Muscle of leg (tissue), 11 donors: ENCODE results near the gene PCDH8. TPM values are rescaled to one million over a fixed set of nuclear protein-coding genes. Genes with fewer than 3 reads are reported as not detected.
A peak's percentile ranks its signal among the peaks of the same experiment; 100 is the strongest.
"Not testable (repeated sequence)": the region's sequence is repeated elsewhere in the genome, so short reads cannot be mapped to it uniquely, and the experiment has no call there.

ENCODE experiments used
- DNase-seq: peaks from one replicate; pipeline ENCODE4 v3.0.0; 2013
- H3K27ac ChIP-seq: one replicate; pipeline ENCODE4 v1.5.1; 2013; ENCODE audit warnings: mild to moderate bottlenecking, low read length, control low read depth
- H3K27me3 ChIP-seq: one replicate; pipeline ENCODE4 v1.6.1; 2013; ENCODE audit warnings: low read length; ENCODE audit not compliant: control insufficient read depth, insufficient read depth
- H3K36me3 ChIP-seq: one replicate; pipeline ENCODE4 v1.6.1; 2013; ENCODE audit warnings: low read length; ENCODE audit not compliant: control insufficient read depth, insufficient read depth
- H3K4me1 ChIP-seq: one replicate; pipeline ENCODE4 v1.6.1; 2013; ENCODE audit warnings: low read length; ENCODE audit not compliant: control insufficient read depth, insufficient read depth
- H3K4me3 ChIP-seq: one replicate; pipeline ENCODE4 v1.5.1; 2013; ENCODE audit warnings: low read length, control low read depth
- H3K9me3 ChIP-seq: replicated peaks from 2 replicates; pipeline ENCODE4 v1.6.1; 2013; ENCODE audit warnings: low read depth, low read length; ENCODE audit not compliant: control insufficient read depth
- WGBS: methylation state at CpG from one replicate; pipeline ENCODE4 v1.1.5; 2013; ENCODE audit warnings: missing lambda C conversion rate; ENCODE audit not compliant: insufficient coverage; 5-methylcytosine and 5-hydroxymethylcytosine counted together
- polyA plus RNA-seq, 8 donors: library from polyadenylated mRNA; unstranded; fragments of 120-200 nt; gene quantifications; one replicate each; pipeline versions ENCODE4 v1.2.1 to v1.2.3, GENCODE V29; 2013; ENCODE audit warnings: inconsistent platforms in 1 of 8, low replicate concordance in 1 of 8; ENCODE audit not compliant: insufficient read length in 8 of 8, insufficient read depth in 1 of 8
- total RNA-seq: library from RNA; stranded (reverse); fragments of 120-200 nt; gene quantifications from one replicate; pipeline ENCODE4 v1.2.4, GENCODE V29; 2013

The PCDH8 gene
- total and polyA plus RNA-seq, 9 donors: 0.44 to 2.2 (median 0.79) TPM

- peak; percentile 73 for DNase-seq
- no peak overlapping the region for H3K4me3 ChIP-seq
- no peaks in the 10 kb centered on the region for H3K36me3 ChIP-seq
- H3K27me3 ChIP-seq: peaks cover 3% of the 10 kb centered on the region
- no peaks in the 10 kb centered on the region for H3K9me3 ChIP-seq
- H3K27ac ChIP-seq: no peak overlapping the region
- 33% methylated on average over 4 of the region's 7 CpGs for WGBS
- H3K4me1 ChIP-seq: no peaks in the 10 kb centered on the region
Measured at GRCh38 chr13:52827839-52828238, 20.6 kb downstream of the PCDH8 start.

DNA sequence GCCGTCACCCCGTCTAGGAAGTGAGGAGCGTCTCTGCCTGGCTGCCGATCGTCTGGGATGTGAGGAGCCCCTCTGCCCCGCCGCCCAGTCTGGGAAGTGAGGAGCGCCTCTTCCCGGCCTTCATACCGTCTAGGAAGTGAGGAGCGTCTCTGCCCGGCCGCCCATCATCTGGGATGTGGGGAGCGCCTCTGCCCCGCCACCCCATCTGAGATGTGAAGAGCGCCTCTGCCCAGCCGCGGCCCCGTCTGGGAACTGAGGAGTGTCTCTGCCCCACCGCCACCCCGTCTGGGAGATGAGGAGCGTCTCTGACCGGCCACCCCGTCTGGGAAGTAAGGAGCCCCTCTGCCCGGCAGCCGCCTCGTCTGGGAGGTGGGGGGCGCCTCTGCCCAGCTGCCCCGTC lies 30.6 kb downstream of the PCDH8 start:
- 99% methylated on average over 15 of the region's 29 CpGs for WGBS
- not testable (repeated sequence) for DNase-seq, H3K4me3 ChIP-seq, H3K4me1 ChIP-seq, H3K27me3 ChIP-seq, H3K27ac ChIP-seq, H3K9me3 ChIP-seq, H3K36me3 ChIP-seq

- H3K4me3 ChIP-seq: no peak overlapping the region
- H3K27ac ChIP-seq: no peak overlapping the region
- H3K36me3 ChIP-seq: no peaks in the 10 kb centered on the region
- H3K9me3 ChIP-seq: no peaks in the 10 kb centered on the region
- no peaks in the 10 kb centered on the region for H3K27me3 ChIP-seq
- DNase-seq: no peak
- H3K4me1 ChIP-seq: peaks cover 2% of the 10 kb centered on the region
- WGBS: 96% methylated on average over 23 of the region's 26 CpGs
Measured at GRCh38 chr13:52815330-52815729, 33.1 kb downstream of the PCDH8 start.

DNA sequence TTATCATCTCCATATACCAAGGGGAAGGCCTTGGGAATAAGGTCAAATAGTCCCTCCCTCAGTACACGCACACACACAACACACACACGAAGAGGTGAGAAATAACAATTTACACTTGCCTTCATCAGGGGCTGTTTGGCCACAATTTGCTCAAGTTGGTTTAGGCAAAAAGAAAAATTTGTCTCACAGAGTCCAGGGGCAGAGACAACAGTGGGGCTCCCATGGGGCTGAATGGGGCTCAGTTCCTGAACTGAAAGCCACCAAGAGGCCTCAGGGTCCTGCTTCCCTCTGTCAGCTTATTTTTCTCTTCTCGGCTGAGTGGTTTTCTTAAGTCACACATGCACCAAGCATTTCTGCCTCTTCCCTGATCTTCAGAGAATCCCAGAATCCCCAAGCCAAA lies 35.5 kb downstream of the PCDH8 start:
- Histone ChIP-seq H3K27me3 (no peaks in the 10 kb centered on the region), H3K4me1 (no peaks in the 10 kb centered on the region), H3K4me3 (no peak overlapping the region), H3K27ac (no peak overlapping the region), H3K9me3 (no peaks in the 10 kb centered on the region), H3K36me3 (no peaks in the 10 kb centered on the region)
- DNase-seq: no peak
- WGBS: no CpG with 5 or more reads among the region's 3 CpGs

DNA sequence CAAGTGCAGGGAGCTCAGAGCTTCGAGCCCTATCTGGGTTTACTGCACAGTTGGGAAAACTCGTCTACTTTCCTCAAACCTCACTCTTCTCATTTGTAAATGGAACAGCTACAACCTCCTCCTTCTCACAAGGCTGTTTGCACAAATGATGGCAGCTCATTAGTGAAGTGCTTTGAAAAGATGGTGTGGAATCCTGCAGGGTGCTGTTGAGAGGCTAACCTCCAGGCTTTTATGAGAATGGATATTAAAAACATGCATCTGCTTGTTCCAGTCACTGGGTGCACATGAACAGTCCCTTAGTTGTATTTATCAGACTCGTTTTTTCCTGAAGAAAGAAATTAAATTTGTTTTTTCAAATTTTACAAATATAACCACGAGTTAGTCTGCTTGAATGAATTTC lies 36.6 kb downstream of the PCDH8 start:
- no peaks in the 10 kb centered on the region for H3K27me3 ChIP-seq
- H3K36me3 ChIP-seq: no peaks in the 10 kb centered on the region
- H3K9me3 ChIP-seq: no peaks in the 10 kb centered on the region
- H3K4me1 ChIP-seq: no peaks in the 10 kb centered on the region
- no peak overlapping the region for H3K4me3 ChIP-seq
- H3K27ac ChIP-seq: no peak overlapping the region
- no peak for DNase-seq
- WGBS: no CpG with 5 or more reads among the region's 4 CpGs

DNA sequence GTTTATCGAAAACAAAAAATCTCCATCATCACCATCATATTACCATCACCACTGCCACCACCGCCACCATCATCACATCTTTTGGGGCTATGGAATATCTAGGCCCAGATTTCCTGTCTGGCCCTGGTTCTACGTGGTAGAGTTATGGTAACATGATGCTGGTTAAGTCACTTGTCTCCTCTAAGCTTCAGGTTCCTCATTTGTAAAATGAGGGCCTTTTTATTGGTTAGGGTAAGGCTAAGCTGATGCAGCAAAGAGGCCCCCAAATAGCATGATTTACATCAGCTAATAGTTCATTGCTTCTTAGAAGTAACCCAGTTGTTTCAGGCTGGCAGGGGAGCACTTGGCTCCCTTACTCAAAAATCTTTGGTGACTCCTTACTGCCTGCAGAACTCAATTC lies 37.9 kb downstream of the PCDH8 start:
- Histone ChIP-seq H3K4me1 (no peaks in the 10 kb centered on the region), H3K27me3 (no peaks in the 10 kb centered on the region), H3K4me3 (no peak overlapping the region), H3K36me3 (no peaks in the 10 kb centered on the region), H3K27ac (no peak overlapping the region), H3K9me3 (no peaks in the 10 kb centered on the region)
- no CpG with 5 or more reads among the region's 3 CpGs for WGBS
- DNase-seq: no peak

DNA sequence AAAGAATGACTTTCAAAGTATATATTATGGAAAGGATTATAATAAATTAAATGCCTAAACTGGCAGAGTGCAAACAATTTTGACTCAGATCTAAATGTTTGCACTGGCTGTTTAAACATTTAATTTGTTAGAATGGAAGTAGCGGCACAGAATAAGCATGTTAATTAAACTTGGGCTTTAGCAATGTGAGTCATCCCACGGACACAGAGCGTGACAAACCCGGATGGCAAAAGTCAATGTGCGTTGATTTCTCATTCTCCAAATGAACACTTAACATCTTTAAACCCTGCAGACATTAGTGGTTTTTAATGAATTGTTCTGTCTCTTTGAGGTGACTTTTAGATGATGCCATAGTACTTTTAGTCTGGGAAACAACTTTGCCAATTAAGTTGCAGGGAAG lies 38.4 kb downstream of the PCDH8 start:
- Histone ChIP-seq H3K9me3 (no peaks in the 10 kb centered on the region), H3K4me1 (no peaks in the 10 kb centered on the region), H3K36me3 (no peaks in the 10 kb centered on the region), H3K27ac (no peak overlapping the region), H3K27me3 (no peaks in the 10 kb centered on the region), H3K4me3 (no peak overlapping the region)
- no CpG with 5 or more reads among the region's 5 CpGs for WGBS
- no peak for DNase-seq

DNA sequence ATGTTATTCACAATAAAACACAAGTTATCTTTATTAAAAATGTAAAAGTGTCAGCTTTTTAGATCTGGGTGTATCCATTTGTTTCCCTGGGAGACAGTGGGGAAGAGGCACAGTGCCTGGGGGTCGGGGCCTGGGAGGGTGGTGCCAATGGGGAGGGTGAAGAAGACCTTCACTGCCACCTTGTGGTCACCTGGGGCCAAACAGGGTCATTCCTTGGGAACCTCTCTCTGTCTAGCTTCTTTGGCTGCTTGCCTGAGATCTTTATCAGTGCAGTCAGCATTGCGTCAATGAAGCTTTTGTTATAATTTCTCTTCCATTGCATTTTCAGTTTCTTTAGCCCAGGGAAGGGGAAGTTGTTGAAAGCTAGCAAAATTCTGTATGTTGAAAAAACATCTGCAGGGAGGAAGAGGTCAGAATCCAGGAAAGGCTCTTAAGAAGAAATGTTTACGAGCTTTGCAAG lies 39.1 kb downstream of the PCDH8 start:
- no peak overlapping the region for H3K4me3 ChIP-seq
- no peaks in the 10 kb centered on the region for H3K27me3 ChIP-seq
- no peaks in the 10 kb centered on the region for H3K36me3 ChIP-seq
- WGBS: no CpG with 5 or more reads among the region's 3 CpGs
- no peak overlapping the region for H3K27ac ChIP-seq
- DNase-seq: peak; percentile 68
- H3K4me1 ChIP-seq: no peaks in the 10 kb centered on the region
- no peaks in the 10 kb centered on the region for H3K9me3 ChIP-seq

GRCh38 chr13:52808842-52809219 lies 39.6 kb downstream of the PCDH8 start:
- Histone ChIP-seq H3K27me3 (no peaks in the 10 kb centered on the region), H3K4me3 (no peak overlapping the region), H3K27ac (no peak overlapping the region), H3K36me3 (no peaks in the 10 kb centered on the region), H3K9me3 (no peaks in the 10 kb centered on the region), H3K4me1 (no peaks in the 10 kb centered on the region)
- no CpG with 5 or more reads among the region's 1 CpG for WGBS
- no peak for DNase-seq

DNA sequence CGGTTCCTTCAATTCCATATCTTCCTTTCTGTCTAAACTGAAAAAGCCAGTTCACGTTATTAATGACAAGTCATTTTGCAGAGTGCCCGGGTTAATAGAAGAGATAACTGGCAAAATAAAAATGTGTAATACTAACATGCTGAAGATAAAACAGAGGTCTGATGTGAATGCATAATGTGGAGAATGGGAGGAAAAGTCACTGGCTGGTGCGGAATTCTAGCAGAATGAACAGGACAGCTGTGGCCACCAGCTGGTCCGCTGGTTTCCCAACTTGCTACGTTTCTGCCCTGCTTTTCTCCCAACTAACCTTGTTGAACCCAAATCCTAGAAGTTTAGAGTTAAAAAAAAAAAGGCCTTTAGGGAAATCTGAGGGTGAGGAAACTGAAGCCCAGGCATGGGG lies 42.4 kb downstream of the PCDH8 start:
- no peak for DNase-seq
- H3K27ac ChIP-seq: no peak overlapping the region
- WGBS: 100% methylated on average over 1 of the region's 6 CpGs
- no peaks in the 10 kb centered on the region for H3K4me1 ChIP-seq
- no peaks in the 10 kb centered on the region for H3K9me3 ChIP-seq
- no peaks in the 10 kb centered on the region for H3K27me3 ChIP-seq
- no peaks in the 10 kb centered on the region for H3K36me3 ChIP-seq
- no peak overlapping the region for H3K4me3 ChIP-seq

GRCh38 chr13:52804202-52804641 lies 44.2 kb downstream of the PCDH8 start:
- no peaks in the 10 kb centered on the region for H3K36me3 ChIP-seq
- H3K9me3 ChIP-seq: no peaks in the 10 kb centered on the region
- no peak overlapping the region for H3K4me3 ChIP-seq
- H3K27ac ChIP-seq: no peak overlapping the region
- peak; percentile 25 for DNase-seq
- 52% methylated on average over 2 of the region's 3 CpGs for WGBS
- H3K27me3 ChIP-seq: no peaks in the 10 kb centered on the region
- no peaks in the 10 kb centered on the region for H3K4me1 ChIP-seq
